ENCODE results near the gene RHD. TPM values are rescaled to one million over a fixed set of nuclear protein-coding genes. Genes with fewer than 3 reads are reported as not detected.

Gene RHD
- total RNA-seq, 1 experiment from 2014 or later: 1.3 TPM

- no peak overlapping the region for H3K27ac Mint-ChIP-seq
- H4K91ac ChIP-seq (ENCODE audit: insufficient read length, low read depth, low read length): no peak overlapping the region
Observed at GRCh38 chr1:25347556-25347955, 75.2 kb downstream of the RHD start.

More at GRCh38 chr1:25347556-25347955, 75.2 kb downstream of the RHD start:
- Histone ChIP-seq H2BK20ac (ENCODE audit: low read depth, low read length, poor library complexity, severe bottlenecking) (no peak overlapping the region), H2BK5ac (ENCODE audit: insufficient read length, low read length) (no peak overlapping the region), H3K9ac (ENCODE audit: extremely low read depth, insufficient read length, low read length) (no peak overlapping the region), H3K56ac (ENCODE audit: insufficient read length, low read depth, low read length) (no peak overlapping the region), H3K4ac (ENCODE audit: low read depth, low read length) (no peak overlapping the region), H3K27ac (ENCODE audit: insufficient read length, low read depth, low read length) (no peak overlapping the region), H4K8ac (replicated peaks; ENCODE audit: insufficient read length, low read depth, low read length) (no peak overlapping the region), H2AK5ac (ENCODE audit: insufficient read length, low read length) (no peak overlapping the region), H2BK120ac (ENCODE audit: low read depth, low read length, poor library complexity, severe bottlenecking) (no peak overlapping the region), H4K20me1 (ENCODE audit: control insufficient read depth, insufficient read depth, insufficient read length) (no peaks in the 10 kb centered on the region), H3K23ac (ENCODE audit: insufficient read length, low read depth, low read length) (no peak overlapping the region), H2BK15ac (ENCODE audit: low read depth, low read length) (no peak overlapping the region), H3T11ph (ENCODE audit: low read length) (no peak overlapping the region), H2AFZ (ENCODE audit: low read length) (no peak overlapping the region), H3K27me3 (ENCODE audit: insufficient read depth, low read length) (no peaks in the 10 kb centered on the region), H3K4me2 (ENCODE audit: insufficient read depth, insufficient read length, low read length) (no peak overlapping the region), H3K23me2 (ENCODE audit: insufficient read length, low read depth, low read length, poor library complexity, severe bottlenecking) (no peaks in the 10 kb centered on the region), H3K9me3 (ENCODE audit: control insufficient read depth, low read depth, low read length) (no peaks in the 10 kb centered on the region), H3K18ac (ENCODE audit: insufficient read length, low read depth, low read length) (no peak overlapping the region), H3K14ac (ENCODE audit: insufficient read depth, low read length) (no peak overlapping the region), H2BK12ac (ENCODE audit: insufficient read length, low read depth, low read length) (no peak overlapping the region), H4K5ac (ENCODE audit: insufficient read length, low read depth, low read length) (no peak overlapping the region), H3K79me1 (ENCODE audit: insufficient read depth, low read depth, low read length, poor library complexity, severe bottlenecking) (peaks cover 7% of the 10 kb centered on the region), H3K79me2 (ENCODE audit: insufficient read depth, low read length) (0 out of 2 replicates have a peak, but pooled peaks cover 2% of the 10 kb centered on the region), H3K4me1 (ENCODE audit: insufficient read depth, low read length) (no peaks in the 10 kb centered on the region)
- DNase-seq: no peak
- no peaks in the 10 kb centered on the region for H3K27me3 Mint-ChIP-seq (ENCODE audit: low read depth)
- no peak overlapping the region for H3K4me3 Mint-ChIP-seq
- WGBS (ENCODE audit: extremely low coverage, insufficient read length, low lambda C conversion rate): no CpG with 5 or more reads among the region's 2 CpGs
- TF ChIP-seq CTCF (conservative IDR thresholded peaks at IDR 0.05): no peak
- H3K36me3 Mint-ChIP-seq (ENCODE audit: insufficient read depth in 1 of 3, low read depth in 3 of 3): peaks cover 10 to 64% (median 57%) of the 10 kb centered on the region in 3 experiments; a peak in 6 of 7 replicates
- no peaks in the 10 kb centered on the region for H3K9me3 Mint-ChIP-seq
- no peaks in the 10 kb centered on the region for H3K4me1 Mint-ChIP-seq
